Right lobe of liver (tissue), 6 donors: Measurements from ENCODE around the gene MYH6. TPM values are rescaled to one million over a fixed set of nuclear protein-coding genes. Genes with fewer than 3 reads are reported as not detected.
"Not testable (repeated sequence)": the region's sequence is repeated elsewhere in the genome, so short reads cannot be mapped to it uniquely, and the experiment has no call there.

Experiments
- ATAC-seq, 4 donors: fragments of 200-7000 bp; cut with Tn5 transposase; one replicate each; pipeline ENCODE4 v1.9.1; 2020; ENCODE audit warnings: mild to moderate bottlenecking in 4 of 4, moderate library complexity in 4 of 4
- DNase-seq, 3 donors: peaks; one replicate each; pipeline ENCODE4 v3.0.0-alpha.2; 2020
- H3K27ac ChIP-seq, 3 donors: fragments of 200-600 bp; one replicate each; pipeline ENCODE4 v1.8.0; 2022
- H3K27me3 ChIP-seq, 2 donors: fragments of 200-600 bp; one replicate each; pipeline ENCODE4 v1.8.0; 2022
- H3K36me3 ChIP-seq, 4 donors: fragments of 200-600 bp; sonication (generic) in 1 of 4; one replicate each; pipeline versions ENCODE4 v1.5.1 to v1.8.0; 2017 to 2022; ENCODE audit warnings: control low read depth in 1 of 4
- H3K4me1 ChIP-seq, 4 donors: fragments of 200-600 bp; sonication (generic) in 1 of 4; one replicate each; pipeline versions ENCODE4 v1.5.1 to v1.8.0; 2017 to 2022; ENCODE audit warnings: control low read depth in 1 of 4
- H3K4me3 ChIP-seq, 3 donors: fragments of 200-600 bp; one replicate each; pipeline ENCODE4 v1.8.0; 2022
- H3K9me3 ChIP-seq, 4 donors: fragments of 200-600 bp; sonication (generic) in 1 of 4; one replicate each; pipeline versions ENCODE4 v1.5.1 to v1.8.0; 2017 to 2022; ENCODE audit warnings: control low read depth in 1 of 4
- POLR2A ChIP-seq: fragments of 450-650 bp; IDR thresholded peaks from one replicate; pipeline ENCODE4 v1.6.1; 2017; ENCODE audit warnings: antibody characterized with exemption, mild to moderate bottlenecking
- WGBS: methylation state at CpG from one replicate; pipeline ENCODE4 v1.1.6; 2018; ENCODE audit warnings: low coverage, low lambda C conversion rate; ENCODE audit not compliant: insufficient coverage; ENCODE audit errors: missing lambda C conversion rate; 5-methylcytosine and 5-hydroxymethylcytosine counted together
- intact Hi-C, 2 donors: fragments of 100-400 bp; cut with DNase I; formaldehyde crosslinking; loops; one replicate each; pipeline versions ENCODE4 v1.11.2 to v1.14.1; 2022
- total RNA-seq, 6 experiments: library from RNA; depleted of rRNA in 2 of 6; stranded (reverse); fragments of >200 nt in 2 of 6; fragmentation: NEBNext Ultra II Directional in 3 of 6; extraction: Animal tissue kit (Norgen Biotek cat#: 25700) in 3 of 6; gene quantifications; one replicate each; pipeline versions ENCODE4 v1.1.0 to v1.2.4, GENCODE V29; 2016 to 2023
- TF ChIP-seq, protein P1 (sequence below), 4 donors: fragments of 200-600 bp in 3 of 4; fragments of 450-650 bp in 1 of 4; IDR thresholded peaks; one replicate each; pipeline versions ENCODE4 v1.5.1 to v1.8.0; 2016 to 2022; ENCODE audit warnings: antibody characterized with exemption in 4 of 4, mild to moderate bottlenecking in 2 of 4
- donor health status: DM: no; HTN: yes; CAD: no.
- donor health status: DM: no; HTN: no; CAD: no.
- donor health status: DM: no; HTN: no; CAD: no.
- donor health status: DM: no; HTN: yes; CAD: no.
- donor health status: DM: no; HTN: yes; CAD: no.

Gene MYH6
- total RNA-seq, 6 experiments from 2014 or later = 0.07 to 1.00 (median 0.13) TPM; not detected in 1

DNA sequence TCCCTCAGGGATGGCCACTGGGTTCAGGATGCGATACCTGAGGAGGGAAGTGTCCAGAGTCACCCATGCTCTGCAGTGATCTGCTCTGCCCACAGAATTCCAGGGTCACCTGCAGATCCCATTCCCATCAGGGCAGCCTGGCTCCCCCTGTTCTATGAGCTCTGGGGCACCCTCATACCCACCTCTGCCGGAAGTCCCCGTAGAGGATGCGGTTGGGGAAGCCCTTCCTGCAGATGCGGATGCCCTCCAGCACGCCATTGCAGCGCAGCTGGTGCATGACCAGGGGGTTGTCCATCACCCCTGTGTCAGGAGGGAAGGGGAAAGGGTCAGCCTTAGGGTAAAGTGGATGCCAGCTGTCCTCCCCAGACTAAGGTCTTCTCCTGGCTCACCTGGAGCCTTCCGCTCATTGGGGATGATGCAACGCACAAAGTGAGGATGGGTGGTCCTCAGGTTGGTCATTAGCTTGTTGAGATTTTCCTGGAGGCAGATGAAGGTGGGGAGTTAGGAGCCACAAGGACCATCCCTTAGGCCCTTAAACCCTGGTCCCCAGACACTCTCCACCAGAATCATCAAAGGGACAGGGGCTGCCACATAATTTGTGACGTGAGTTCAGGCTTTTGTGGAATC lies 11.2 kb downstream of the MYH6 start:
- Histone ChIP-seq H3K9me3 (no peaks in the 10 kb centered on the region), H3K4me1 (no peaks in the 10 kb centered on the region), H3K4me3 (no peak overlapping the region), H3K27me3 (no peaks in the 10 kb centered on the region), H3K36me3 (no peaks in the 10 kb centered on the region), H3K27ac (no peak overlapping the region)
- DNase-seq (no peak), ATAC-seq (no peak)
- intact Hi-C loops = no loop called here
- TF ChIP-seq, protein P1, sequence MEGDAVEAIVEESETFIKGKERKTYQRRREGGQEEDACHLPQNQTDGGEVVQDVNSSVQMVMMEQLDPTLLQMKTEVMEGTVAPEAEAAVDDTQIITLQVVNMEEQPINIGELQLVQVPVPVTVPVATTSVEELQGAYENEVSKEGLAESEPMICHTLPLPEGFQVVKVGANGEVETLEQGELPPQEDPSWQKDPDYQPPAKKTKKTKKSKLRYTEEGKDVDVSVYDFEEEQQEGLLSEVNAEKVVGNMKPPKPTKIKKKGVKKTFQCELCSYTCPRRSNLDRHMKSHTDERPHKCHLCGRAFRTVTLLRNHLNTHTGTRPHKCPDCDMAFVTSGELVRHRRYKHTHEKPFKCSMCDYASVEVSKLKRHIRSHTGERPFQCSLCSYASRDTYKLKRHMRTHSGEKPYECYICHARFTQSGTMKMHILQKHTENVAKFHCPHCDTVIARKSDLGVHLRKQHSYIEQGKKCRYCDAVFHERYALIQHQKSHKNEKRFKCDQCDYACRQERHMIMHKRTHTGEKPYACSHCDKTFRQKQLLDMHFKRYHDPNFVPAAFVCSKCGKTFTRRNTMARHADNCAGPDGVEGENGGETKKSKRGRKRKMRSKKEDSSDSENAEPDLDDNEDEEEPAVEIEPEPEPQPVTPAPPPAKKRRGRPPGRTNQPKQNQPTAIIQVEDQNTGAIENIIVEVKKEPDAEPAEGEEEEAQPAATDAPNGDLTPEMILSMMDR (IDR thresholded peaks at IDR 0.05) = no peak
- no peak for TF ChIP-seq POLR2A
- WGBS = no CpG with 5 or more reads among the region's 10 CpGs

DNA sequence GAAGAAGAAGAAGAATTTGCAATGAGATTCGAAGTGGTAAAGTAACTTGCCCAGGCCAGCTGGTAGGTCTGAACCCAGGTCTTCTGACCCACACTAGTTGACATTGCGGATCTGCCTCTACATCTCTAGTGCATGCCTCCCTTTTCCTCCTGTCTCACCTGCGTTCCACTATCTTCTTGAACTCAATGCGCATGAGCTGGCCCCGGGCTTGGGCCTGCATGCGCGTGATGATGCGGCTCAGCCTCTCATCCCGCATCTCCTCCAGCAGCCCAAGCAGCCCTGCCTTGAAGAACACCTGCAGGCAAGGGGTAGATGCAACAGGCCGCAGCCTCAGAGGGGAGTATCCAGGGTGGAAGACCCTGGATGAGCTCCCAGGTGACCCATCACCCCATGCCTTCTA lies 11.9 kb downstream of the MYH6 start:
- Histone ChIP-seq H3K4me1 (no peaks in the 10 kb centered on the region), H3K4me3 (no peak overlapping the region), H3K27ac (no peak overlapping the region), H3K9me3 (no peaks in the 10 kb centered on the region), H3K27me3 (no peaks in the 10 kb centered on the region), H3K36me3 (no peaks in the 10 kb centered on the region)
- 82% methylated on average over 9 of the region's 10 CpGs for WGBS
- intact Hi-C loops = no loop called here
- no peak for ATAC-seq
- no peak for TF ChIP-seq POLR2A
- TF ChIP-seq, protein P1 (IDR thresholded peaks at IDR 0.05) = no peak
- DNase-seq = no peak

DNA sequence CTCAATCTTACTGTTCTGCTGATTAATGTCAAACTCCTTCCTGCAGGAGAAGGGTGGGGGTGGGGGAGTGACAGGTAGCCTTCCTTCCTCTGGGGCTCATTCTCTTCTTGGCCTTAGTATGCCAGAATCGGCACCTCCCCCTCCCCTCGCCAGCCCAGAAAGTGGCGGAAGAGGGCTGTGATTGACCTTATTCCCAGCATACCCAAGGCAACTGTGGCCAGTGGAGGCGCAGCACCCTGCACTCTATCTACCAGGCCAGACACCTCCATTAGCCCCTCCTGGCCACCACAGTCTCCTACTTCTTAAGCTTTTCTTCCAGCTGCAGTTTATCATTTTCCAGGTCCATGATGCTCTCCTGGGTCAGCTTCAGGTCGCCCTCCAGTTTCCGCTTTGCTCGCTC lies 15.5 kb downstream of the MYH6 start:
- Histone ChIP-seq H3K4me1 (no peaks in the 10 kb centered on the region), H3K36me3 (no peaks in the 10 kb centered on the region), H3K27me3 (no peaks in the 10 kb centered on the region), H3K4me3 (no peak overlapping the region), H3K27ac (no peak overlapping the region), H3K9me3 (no peaks in the 10 kb centered on the region)
- TF ChIP-seq POLR2A = no peak
- TF ChIP-seq, protein P1 (IDR thresholded peaks at IDR 0.05) = no peak
- 89% methylated on average over 3 of the region's 7 CpGs for WGBS
- intact Hi-C loops = no loop called here
- ATAC-seq (no peak), DNase-seq (no peak)

DNA sequence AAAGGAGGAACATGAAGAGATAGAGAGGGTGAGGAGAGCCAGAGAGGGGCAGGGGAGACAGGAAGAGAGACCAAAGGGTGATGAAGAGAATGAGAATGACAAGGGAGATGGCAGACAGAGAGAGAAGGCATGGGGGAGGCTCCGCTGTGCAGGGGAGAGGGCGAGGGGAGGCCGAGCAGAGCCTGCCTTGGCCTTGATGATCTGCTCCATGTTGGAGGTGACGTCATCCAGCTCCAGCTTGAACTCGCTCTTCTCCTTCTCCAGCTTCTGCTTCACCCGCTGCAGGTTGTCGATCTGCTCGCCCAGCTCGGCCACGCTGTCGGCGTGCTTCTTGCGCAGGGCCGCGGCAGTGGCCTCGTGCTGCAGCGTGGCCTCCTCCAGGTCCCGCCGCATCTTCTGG lies 18.2 kb downstream of the MYH6 start:
- H3K4me3 ChIP-seq, H3K27me3 ChIP-seq, H3K4me1 ChIP-seq, DNase-seq, H3K27ac ChIP-seq, H3K9me3 ChIP-seq, ATAC-seq, H3K36me3 ChIP-seq: not testable (repeated sequence)
- WGBS = 80% methylated on average over 1 of the region's 19 CpGs
- intact Hi-C loops = loop anchor here in 1 of 2 donors (10.0 kb wide), 1 partner anchor 265 kb away; no protein-coding TSS in a partner anchor

DNA sequence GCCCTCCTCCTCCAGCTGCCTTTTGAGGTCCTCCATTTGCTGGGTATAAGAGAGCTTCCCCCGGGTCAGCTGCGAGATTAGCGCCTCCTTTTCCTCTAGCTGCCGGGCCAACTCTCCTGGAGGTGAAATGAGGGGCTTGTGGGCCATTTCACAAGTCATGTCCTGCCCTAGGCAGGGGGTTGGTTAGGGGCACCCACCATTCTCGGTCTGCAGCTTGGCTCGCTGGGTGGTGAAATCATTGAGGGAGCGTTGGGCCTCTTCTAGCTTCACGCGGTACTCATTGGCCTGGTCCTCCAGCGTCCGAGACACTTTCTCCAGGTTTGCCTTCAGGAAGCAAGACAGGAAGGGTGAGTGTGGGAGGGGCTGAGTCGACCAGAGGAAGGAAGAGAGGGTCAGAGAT lies 18.7 kb downstream of the MYH6 start:
- Histone ChIP-seq H3K4me3 (no peak overlapping the region), H3K36me3 (no peaks in the 10 kb centered on the region), H3K27ac (no peak overlapping the region), H3K27me3 (no peaks in the 10 kb centered on the region), H3K4me1 (no peaks in the 10 kb centered on the region), H3K9me3 (no peaks in the 10 kb centered on the region)
- 53% methylated on average over 11 of the region's 12 CpGs for WGBS
- TF ChIP-seq POLR2A = no peak
- TF ChIP-seq, protein P1 (IDR thresholded peaks at IDR 0.05) = no peak
- no peak for ATAC-seq
- intact Hi-C loops = loop anchor here in 1 of 2 donors (10.0 kb wide), 1 partner anchor 265 kb away; no protein-coding TSS in a partner anchor
- DNase-seq = no peak
